Measurements from ENCODE around the gene EGFR. TPM values are rescaled to one million over a fixed set of nuclear protein-coding genes. Genes with fewer than 3 reads are reported as not detected.

EGFR gene
- total RNA-seq, 2 donors from 2014 or later, result 42.5 to 44.2 TPM

DNA sequence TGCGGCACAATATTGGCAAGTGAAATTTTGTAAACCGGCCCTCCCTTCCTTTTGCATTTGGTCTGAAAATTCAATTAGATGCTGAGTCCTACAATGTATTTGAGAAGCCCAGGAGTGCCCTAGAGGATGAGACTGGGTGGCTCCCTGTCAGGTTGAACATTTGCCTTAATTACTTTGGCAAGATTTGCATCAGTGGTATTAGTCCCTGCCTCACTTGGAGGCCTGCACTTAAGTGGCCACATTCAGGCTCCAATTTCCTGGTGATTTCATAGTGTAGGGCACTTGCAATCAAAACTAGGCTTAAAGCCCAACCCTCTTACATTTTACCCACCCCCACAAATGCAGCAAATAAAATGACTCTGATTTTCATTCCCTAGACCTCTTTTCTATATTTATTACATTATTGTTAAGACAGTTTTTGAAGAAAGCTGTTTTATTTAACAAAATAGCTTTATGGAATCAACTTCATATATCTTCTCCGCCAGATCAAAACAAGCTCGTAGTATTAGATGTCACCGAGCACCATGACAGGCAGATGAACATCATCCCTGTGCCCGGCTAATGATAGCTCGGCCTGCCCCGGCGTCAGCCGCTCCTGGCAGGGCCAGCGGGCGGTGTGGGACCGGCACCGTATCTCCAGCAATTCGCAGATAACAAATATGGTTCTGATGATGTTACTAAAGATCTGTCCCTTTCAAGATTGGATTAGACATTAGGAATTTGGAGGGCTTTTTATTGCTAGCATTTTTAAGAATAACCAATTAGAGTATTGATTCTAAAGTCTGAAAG lies 73.6 kb downstream of the EGFR start:
- Histone ChIP-seq H3K27me3 (no peaks in the 10 kb centered on the region), H3K4me3 (no peak overlapping the region), H3K27ac (peak overlapping the region; percentile 70 to 85 (median 78)), H3K9me3 (no peaks in the 10 kb centered on the region), H3K4me1 (peaks cover 54% of the 10 kb centered on the region), H3K36me3 (replicated peaks in 1 of 2; ENCODE audit: insufficient read depth in 1 of 2, low read depth in 2 of 2) (no peaks in the 10 kb centered on the region)
- TF ChIP-seq, protein P1, sequence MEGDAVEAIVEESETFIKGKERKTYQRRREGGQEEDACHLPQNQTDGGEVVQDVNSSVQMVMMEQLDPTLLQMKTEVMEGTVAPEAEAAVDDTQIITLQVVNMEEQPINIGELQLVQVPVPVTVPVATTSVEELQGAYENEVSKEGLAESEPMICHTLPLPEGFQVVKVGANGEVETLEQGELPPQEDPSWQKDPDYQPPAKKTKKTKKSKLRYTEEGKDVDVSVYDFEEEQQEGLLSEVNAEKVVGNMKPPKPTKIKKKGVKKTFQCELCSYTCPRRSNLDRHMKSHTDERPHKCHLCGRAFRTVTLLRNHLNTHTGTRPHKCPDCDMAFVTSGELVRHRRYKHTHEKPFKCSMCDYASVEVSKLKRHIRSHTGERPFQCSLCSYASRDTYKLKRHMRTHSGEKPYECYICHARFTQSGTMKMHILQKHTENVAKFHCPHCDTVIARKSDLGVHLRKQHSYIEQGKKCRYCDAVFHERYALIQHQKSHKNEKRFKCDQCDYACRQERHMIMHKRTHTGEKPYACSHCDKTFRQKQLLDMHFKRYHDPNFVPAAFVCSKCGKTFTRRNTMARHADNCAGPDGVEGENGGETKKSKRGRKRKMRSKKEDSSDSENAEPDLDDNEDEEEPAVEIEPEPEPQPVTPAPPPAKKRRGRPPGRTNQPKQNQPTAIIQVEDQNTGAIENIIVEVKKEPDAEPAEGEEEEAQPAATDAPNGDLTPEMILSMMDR (IDR thresholded peaks at IDR 0.05), result no peak
- TF ChIP-seq POLR2A (IDR thresholded peaks at IDR 0.05), result no peak
- peak in 1 of 4 donors; percentile 25 for DNase-seq
- 33% methylated on average over 15 of the region's 15 CpGs for WGBS, 2 donors
- intact Hi-C loops (cut with DNase I), result no loop called here
- peak; percentile 59 for ATAC-seq

DNA sequence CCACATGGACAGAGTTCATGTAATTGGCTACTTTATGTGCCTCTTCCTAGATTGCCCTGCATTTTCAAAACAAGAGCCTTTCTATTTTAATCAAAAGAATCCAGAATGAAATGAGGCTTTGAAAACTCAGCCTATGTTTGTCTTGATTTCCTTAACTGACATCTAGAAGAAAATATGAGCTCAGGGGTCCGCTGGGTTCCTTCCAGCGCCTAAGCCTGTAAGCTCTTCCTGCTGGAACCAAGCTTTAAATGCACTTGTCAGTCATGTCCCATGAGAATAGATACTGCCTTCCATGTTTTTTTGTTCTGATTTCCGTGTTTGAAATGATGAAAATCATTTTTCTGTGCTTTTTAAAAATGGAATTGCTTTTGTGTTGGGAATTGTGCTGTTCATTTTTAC lies 74.2 kb downstream of the EGFR start:
- peak overlapping the region in 3 of 4 donors; percentile 78 to 85 (median 79) for H3K27ac ChIP-seq
- intact Hi-C loops (cut with DNase I), result no loop called here
- no peaks in the 10 kb centered on the region for H3K9me3 ChIP-seq

DNA sequence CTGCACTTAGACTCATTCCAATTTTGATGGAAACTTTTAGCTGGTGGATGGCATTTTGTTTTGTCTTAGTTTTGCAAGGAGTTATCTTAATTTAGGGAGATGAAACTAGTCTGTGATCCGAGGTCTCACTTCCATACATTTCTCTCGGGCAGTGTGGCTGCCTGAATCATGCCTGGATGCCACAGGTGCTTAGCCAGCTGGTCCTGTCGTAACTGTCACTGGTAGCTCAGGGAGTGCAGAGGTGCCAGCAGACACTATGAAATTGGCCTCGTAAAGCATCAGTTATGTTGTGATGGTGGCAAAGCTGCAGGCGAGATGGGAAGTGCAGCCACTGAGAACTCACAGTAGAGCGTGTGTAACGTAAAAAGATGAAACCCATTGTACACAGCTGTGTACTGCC lies 74.9 kb downstream of the EGFR start:
- DNase-seq, result no peak
- 90 to 93% methylated on average over 7 of the region's 7 CpGs for WGBS, 2 donors
- Histone ChIP-seq H3K4me3 (no peak overlapping the region), H3K27me3 (no peaks in the 10 kb centered on the region), H3K27ac (no peak overlapping the region), H3K4me1 (peaks cover 46% of the 10 kb centered on the region), H3K9me3 (no peaks in the 10 kb centered on the region), H3K36me3 (replicated peaks in 1 of 2; ENCODE audit: insufficient read depth in 1 of 2, low read depth in 2 of 2) (no peaks in the 10 kb centered on the region)
- no peak for TF ChIP-seq POLR2A (IDR thresholded peaks at IDR 0.05)
- TF ChIP-seq, protein P1 (IDR thresholded peaks at IDR 0.05), result no peak
- intact Hi-C loops (cut with DNase I), result no loop called here
- ATAC-seq, result no peak

More for the DNA sequence above, 74.2 kb downstream of the EGFR start:
- no peaks in the 10 kb centered on the region for H3K36me3 ChIP-seq (replicated peaks in 1 of 2; ENCODE audit: insufficient read depth in 1 of 2, low read depth in 2 of 2)
- DNase-seq (no peak), ATAC-seq (no peak)
- TF ChIP-seq, protein P1 (IDR thresholded peaks at IDR 0.05), result no peak
- no peak for TF ChIP-seq POLR2A (IDR thresholded peaks at IDR 0.05)
- peaks cover 48% of the 10 kb centered on the region for H3K4me1 ChIP-seq
- no peak overlapping the region for H3K4me3 ChIP-seq
- 74 to 87% methylated on average over 3 of the region's 3 CpGs for WGBS, 2 donors
- H3K27me3 ChIP-seq, result no peaks in the 10 kb centered on the region

DNA sequence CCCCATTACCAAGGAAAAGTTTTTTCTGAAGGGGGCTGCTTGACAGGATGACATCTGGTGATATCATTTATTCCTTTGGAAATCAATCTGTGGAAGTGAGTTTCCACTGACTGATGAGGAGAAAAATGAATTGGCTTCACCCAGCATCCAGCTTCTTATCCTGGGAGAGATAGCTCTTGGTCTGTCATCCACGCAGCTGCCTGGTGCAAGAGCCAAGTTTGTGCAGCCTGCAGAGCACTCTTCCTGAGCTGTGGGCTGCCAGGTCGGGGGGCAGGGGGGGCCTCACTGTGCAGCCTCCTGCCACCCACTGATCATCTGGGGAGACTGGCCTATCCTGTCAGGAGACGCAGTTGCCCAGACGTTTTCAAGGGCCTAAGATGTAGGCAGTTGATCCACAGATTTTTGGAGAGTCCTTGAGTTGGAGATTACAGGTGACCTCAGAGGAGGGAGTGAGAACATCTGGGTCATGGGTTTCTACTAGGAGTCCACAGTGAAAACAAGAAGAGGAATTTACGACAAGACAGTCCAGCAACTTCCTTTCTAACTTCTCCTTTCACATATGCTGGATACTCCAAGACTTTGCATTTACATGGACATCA lies 75.4 kb downstream of the EGFR start:
- no peak overlapping the region for H3K27ac ChIP-seq
- no peak for ATAC-seq

More for the DNA sequence above, 75.4 kb downstream of the EGFR start:
- intact Hi-C loops (cut with DNase I), result no loop called here
- H3K27me3 ChIP-seq, result no peaks in the 10 kb centered on the region
- no peak for DNase-seq
- H3K36me3 ChIP-seq (replicated peaks in 1 of 2; ENCODE audit: insufficient read depth in 1 of 2, low read depth in 2 of 2), result no peaks in the 10 kb centered on the region
- 56 to 65% methylated on average over 3 to 5 of the region's 5 CpGs for WGBS, 2 donors
- H3K4me1 ChIP-seq, result peaks cover 49% of the 10 kb centered on the region
- no peak overlapping the region for H3K4me3 ChIP-seq
- no peak for TF ChIP-seq POLR2A (IDR thresholded peaks at IDR 0.05)
- TF ChIP-seq, protein P1 (IDR thresholded peaks at IDR 0.05), result no peak
- H3K9me3 ChIP-seq, result no peaks in the 10 kb centered on the region
